K562 (cell line): ENCODE results near the gene TRIM24. TPM values are rescaled to one million over a fixed set of nuclear protein-coding genes. Genes with fewer than 3 reads are reported as not detected.
A peak's percentile ranks its signal among the peaks of the same experiment; 100 is the strongest.

ENCODE experiments used
- ETV6 ChIP-seq, 3 experiments: fragments of 150-350 bp in 1 of 3; sonication (generic) in 1 of 3; formaldehyde crosslinking in 1 of 3; IDR thresholded peaks; 2 replicates each; pipeline versions ENCODE4 v1.6.1 to v1.8.0; 2014 to 2022; ENCODE audit warnings: borderline replicate concordance in 2 of 3, low read depth in 2 of 3, antibody characterized with exemption in 1 of 3, low read length in 1 of 3, mild to moderate bottlenecking in 1 of 3, missing genetic modification reagents in 1 of 3
- L3MBTL2 ChIP-seq: fragments of 450-650 bp; IDR thresholded peaks from 2 replicates; pipeline ENCODE4 v1.6.1; 2016; ENCODE audit warnings: mild to moderate bottlenecking, moderate library complexity
- ZNF766 ChIP-seq: fragments of 200-800 bp; sonication (Bioruptor generic); conservative IDR thresholded peaks from 2 replicates; pipeline ENCODE4 v1.6.1; 2016; ENCODE audit warnings: missing genetic modification characterization, missing compliant biosample characterization
- polyA plus RNA-seq, 8 experiments: library from polyadenylated mRNA; depleted of rRNA in 4 of 8; stranded (reverse) in 5 of 8; unstranded in 3 of 8; fragments of >200 nt; fragmentation: Nextera tagmentation in 2 of 8; fragmentation: Illumina TruSeq in 1 of 8; extraction: Ambion mirVana in 2 of 8; extraction: Trizol in 1 of 8; gene quantifications; 2 replicates each; pipeline versions ENCODE4 v1.2.1 to v1.2.3, GENCODE V29; 2011 to 2014; ENCODE audit warnings: inconsistent platforms in 1 of 8, missing spikeins in 1 of 8
- total RNA-seq, 7 experiments: library from RNA; depleted of rRNA in 6 of 7; stranded (reverse); fragments of >200 nt in 6 of 7; fragmentation: Illumina TruSeq in 2 of 7; extraction: Trizol in 2 of 7; gene quantifications; 2 replicates each; pipeline versions ENCODE4 v1.2.1 to v1.2.3, GENCODE V29; 2011 to 2021; ENCODE audit warnings: low replicate concordance in 1 of 7
- TF ChIP-seq, protein P1 (sequence below): fragments of 200-600 bp; sonication (generic); IDR thresholded peaks from one replicate; pipeline ENCODE4 v1.6.1; 2012; ENCODE audit warnings: mild to moderate bottlenecking, low read depth, low read length, inconsistent platforms
- TF ChIP-seq, protein P2 (sequence below), 2 experiments: fragments of 450-650 bp in 1 of 2; sonication (generic) in 1 of 2; formaldehyde crosslinking in 1 of 2; IDR thresholded peaks; 2 replicates each; pipeline versions ENCODE4 v1.7.1 to v1.9.0; 2016 to 2022; ENCODE audit warnings: inconsistent platforms in 1 of 2, mild to moderate bottlenecking in 1 of 2, missing genetic modification reagents in 1 of 2

Gene TRIM24
- total and polyA plus RNA-seq, 9 of the 15 experiments (the other 6 are each of a cell fraction or from before 2014, with no cell fraction given): 13.4 to 74.0 (median 41.7) TPM

DNA sequence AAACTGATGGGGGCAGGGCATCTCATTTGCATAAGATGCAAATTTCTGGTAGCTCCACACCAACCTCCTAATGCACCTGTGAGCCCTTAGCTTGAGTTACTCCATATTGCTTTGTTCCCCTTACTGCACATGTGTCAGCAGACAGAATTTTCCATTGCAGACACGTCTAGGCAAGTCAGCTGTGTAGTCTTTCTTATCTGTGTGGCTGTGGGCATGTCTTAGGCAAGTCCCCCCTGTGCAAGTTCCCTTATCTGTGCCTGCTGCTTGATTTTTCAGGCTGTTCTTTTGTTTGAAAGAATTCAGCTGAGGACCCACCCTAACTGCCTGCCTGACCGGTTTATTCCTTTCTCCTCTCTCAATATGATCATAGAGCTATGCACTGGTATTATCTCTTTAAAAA lies 28.5 kb upstream of the TRIM24 start (continued):
- TF ChIP-seq, protein P1, sequence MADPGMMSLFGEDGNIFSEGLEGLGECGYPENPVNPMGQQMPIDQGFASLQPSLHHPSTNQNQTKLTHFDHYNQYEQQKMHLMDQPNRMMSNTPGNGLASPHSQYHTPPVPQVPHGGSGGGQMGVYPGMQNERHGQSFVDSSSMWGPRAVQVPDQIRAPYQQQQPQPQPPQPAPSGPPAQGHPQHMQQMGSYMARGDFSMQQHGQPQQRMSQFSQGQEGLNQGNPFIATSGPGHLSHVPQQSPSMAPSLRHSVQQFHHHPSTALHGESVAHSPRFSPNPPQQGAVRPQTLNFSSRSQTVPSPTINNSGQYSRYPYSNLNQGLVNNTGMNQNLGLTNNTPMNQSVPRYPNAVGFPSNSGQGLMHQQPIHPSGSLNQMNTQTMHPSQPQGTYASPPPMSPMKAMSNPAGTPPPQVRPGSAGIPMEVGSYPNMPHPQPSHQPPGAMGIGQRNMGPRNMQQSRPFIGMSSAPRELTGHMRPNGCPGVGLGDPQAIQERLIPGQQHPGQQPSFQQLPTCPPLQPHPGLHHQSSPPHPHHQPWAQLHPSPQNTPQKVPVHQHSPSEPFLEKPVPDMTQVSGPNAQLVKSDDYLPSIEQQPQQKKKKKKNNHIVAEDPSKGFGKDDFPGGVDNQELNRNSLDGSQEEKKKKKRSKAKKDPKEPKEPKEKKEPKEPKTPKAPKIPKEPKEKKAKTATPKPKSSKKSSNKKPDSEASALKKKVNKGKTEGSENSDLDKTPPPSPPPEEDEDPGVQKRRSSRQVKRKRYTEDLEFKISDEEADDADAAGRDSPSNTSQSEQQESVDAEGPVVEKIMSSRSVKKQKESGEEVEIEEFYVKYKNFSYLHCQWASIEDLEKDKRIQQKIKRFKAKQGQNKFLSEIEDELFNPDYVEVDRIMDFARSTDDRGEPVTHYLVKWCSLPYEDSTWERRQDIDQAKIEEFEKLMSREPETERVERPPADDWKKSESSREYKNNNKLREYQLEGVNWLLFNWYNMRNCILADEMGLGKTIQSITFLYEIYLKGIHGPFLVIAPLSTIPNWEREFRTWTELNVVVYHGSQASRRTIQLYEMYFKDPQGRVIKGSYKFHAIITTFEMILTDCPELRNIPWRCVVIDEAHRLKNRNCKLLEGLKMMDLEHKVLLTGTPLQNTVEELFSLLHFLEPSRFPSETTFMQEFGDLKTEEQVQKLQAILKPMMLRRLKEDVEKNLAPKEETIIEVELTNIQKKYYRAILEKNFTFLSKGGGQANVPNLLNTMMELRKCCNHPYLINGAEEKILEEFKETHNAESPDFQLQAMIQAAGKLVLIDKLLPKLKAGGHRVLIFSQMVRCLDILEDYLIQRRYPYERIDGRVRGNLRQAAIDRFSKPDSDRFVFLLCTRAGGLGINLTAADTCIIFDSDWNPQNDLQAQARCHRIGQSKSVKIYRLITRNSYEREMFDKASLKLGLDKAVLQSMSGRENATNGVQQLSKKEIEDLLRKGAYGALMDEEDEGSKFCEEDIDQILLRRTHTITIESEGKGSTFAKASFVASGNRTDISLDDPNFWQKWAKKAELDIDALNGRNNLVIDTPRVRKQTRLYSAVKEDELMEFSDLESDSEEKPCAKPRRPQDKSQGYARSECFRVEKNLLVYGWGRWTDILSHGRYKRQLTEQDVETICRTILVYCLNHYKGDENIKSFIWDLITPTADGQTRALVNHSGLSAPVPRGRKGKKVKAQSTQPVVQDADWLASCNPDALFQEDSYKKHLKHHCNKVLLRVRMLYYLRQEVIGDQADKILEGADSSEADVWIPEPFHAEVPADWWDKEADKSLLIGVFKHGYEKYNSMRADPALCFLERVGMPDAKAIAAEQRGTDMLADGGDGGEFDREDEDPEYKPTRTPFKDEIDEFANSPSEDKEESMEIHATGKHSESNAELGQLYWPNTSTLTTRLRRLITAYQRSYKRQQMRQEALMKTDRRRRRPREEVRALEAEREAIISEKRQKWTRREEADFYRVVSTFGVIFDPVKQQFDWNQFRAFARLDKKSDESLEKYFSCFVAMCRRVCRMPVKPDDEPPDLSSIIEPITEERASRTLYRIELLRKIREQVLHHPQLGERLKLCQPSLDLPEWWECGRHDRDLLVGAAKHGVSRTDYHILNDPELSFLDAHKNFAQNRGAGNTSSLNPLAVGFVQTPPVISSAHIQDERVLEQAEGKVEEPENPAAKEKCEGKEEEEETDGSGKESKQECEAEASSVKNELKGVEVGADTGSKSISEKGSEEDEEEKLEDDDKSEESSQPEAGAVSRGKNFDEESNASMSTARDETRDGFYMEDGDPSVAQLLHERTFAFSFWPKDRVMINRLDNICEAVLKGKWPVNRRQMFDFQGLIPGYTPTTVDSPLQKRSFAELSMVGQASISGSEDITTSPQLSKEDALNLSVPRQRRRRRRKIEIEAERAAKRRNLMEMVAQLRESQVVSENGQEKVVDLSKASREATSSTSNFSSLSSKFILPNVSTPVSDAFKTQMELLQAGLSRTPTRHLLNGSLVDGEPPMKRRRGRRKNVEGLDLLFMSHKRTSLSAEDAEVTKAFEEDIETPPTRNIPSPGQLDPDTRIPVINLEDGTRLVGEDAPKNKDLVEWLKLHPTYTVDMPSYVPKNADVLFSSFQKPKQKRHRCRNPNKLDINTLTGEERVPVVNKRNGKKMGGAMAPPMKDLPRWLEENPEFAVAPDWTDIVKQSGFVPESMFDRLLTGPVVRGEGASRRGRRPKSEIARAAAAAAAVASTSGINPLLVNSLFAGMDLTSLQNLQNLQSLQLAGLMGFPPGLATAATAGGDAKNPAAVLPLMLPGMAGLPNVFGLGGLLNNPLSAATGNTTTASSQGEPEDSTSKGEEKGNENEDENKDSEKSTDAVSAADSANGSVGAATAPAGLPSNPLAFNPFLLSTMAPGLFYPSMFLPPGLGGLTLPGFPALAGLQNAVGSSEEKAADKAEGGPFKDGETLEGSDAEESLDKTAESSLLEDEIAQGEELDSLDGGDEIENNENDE: no peak
- TF ChIP-seq ZNF766 (CRISPR knock-in tag) (no peak), L3MBTL2 (no peak), ETV6 (IDR thresholded peaks at IDR 0.05; ENCODE audit: borderline replicate concordance in 1 of 2, low read depth in 2 of 2, low read length in 1 of 2) (no peak), ETV6 (CRISPR knock-in tag; IDR thresholded peaks at IDR 0.05; ENCODE audit: borderline replicate concordance) (no peak)
- TF ChIP-seq, protein P2, sequence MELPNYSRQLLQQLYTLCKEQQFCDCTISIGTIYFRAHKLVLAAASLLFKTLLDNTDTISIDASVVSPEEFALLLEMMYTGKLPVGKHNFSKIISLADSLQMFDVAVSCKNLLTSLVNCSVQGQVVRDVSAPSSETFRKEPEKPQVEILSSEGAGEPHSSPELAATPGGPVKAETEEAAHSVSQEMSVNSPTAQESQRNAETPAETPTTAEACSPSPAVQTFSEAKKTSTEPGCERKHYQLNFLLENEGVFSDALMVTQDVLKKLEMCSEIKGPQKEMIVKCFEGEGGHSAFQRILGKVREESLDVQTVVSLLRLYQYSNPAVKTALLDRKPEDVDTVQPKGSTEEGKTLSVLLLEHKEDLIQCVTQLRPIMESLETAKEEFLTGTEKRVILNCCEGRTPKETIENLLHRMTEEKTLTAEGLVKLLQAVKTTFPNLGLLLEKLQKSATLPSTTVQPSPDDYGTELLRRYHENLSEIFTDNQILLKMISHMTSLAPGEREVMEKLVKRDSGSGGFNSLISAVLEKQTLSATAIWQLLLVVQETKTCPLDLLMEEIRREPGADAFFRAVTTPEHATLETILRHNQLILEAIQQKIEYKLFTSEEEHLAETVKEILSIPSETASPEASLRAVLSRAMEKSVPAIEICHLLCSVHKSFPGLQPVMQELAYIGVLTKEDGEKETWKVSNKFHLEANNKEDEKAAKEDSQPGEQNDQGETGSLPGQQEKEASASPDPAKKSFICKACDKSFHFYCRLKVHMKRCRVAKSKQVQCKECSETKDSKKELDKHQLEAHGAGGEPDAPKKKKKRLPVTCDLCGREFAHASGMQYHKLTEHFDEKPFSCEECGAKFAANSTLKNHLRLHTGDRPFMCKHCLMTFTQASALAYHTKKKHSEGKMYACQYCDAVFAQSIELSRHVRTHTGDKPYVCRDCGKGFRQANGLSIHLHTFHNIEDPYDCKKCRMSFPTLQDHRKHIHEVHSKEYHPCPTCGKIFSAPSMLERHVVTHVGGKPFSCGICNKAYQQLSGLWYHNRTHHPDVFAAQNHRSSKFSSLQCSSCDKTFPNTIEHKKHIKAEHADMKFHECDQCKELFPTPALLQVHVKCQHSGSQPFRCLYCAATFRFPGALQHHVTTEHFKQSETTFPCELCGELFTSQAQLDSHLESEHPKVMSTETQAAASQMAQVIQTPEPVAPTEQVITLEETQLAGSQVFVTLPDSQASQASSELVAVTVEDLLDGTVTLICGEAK (IDR thresholded peaks at IDR 0.05): no peak
- TF ChIP-seq, protein P2 (CRISPR knock-in tag; IDR thresholded peaks at IDR 0.05): 0 out of 2 replicates have a peak, but pooled peaks have one; percentile 24
